Tibial nerve (tissue), 4 donors: ENCODE data around the gene GTF3C1. TPM values are rescaled to one million over a fixed set of nuclear protein-coding genes. Genes with fewer than 3 reads are reported as not detected.

ENCODE experiments used
- DNase-seq, 2 donors: peaks; one replicate each; pipeline ENCODE4 v3.0.0-alpha.2; 2019; ENCODE audit warnings: low spot score in 2 of 2
- H3K27ac ChIP-seq, 4 donors: fragments of 200-600 bp; sonication (generic) in 3 of 4; one replicate each; pipeline ENCODE4 v1.5.1; 2017 to 2019; ENCODE audit warnings: mild to moderate bottlenecking in 1 of 4
- H3K27me3 ChIP-seq, 2 donors: fragments of 200-600 bp; sonication (generic) in 1 of 2; one replicate each; pipeline versions ENCODE4 v1.5.1 to v1.6.0; 2017 to 2019
- H3K36me3 ChIP-seq, 3 donors: fragments of 200-600 bp; sonication (generic); one replicate each; pipeline ENCODE4 v1.5.1; 2018 to 2019
- H3K4me1 ChIP-seq, 4 donors: fragments of 200-600 bp; sonication (generic) in 3 of 4; one replicate each; pipeline ENCODE4 v1.5.1; 2017 to 2019
- H3K4me3 ChIP-seq, 4 donors: fragments of 200-600 bp; sonication (generic) in 3 of 4; one replicate each; pipeline ENCODE4 v1.5.1; 2017 to 2019; ENCODE audit warnings: mild to moderate bottlenecking in 1 of 4, moderate library complexity in 1 of 4
- H3K9me3 ChIP-seq, 4 donors: fragments of 200-600 bp; sonication (generic) in 3 of 4; one replicate each; pipeline ENCODE4 v1.5.1; 2017 to 2019
- EP300 ChIP-seq, 2 donors: sonication (generic); formaldehyde crosslinking; IDR thresholded peaks; one replicate each; pipeline ENCODE4 v1.6.1; 2017; ENCODE audit warnings: antibody characterized with exemption in 2 of 2, mild to moderate bottlenecking in 1 of 2
- POLR2A ChIP-seq, 2 donors: fragments of 450-650 bp; IDR thresholded peaks; one replicate each; pipeline ENCODE4 v1.6.1; 2017; ENCODE audit warnings: antibody characterized with exemption in 2 of 2, mild to moderate bottlenecking in 2 of 2, moderate library complexity in 2 of 2
- WGBS, 2 donors: methylation state at CpG; one replicate each; pipeline ENCODE4 v1.1.5; 2018; 5-methylcytosine and 5-hydroxymethylcytosine counted together
- total RNA-seq, 4 donors: library from RNA; depleted of rRNA; stranded (reverse); fragments of >200 nt; gene quantifications; one replicate each; pipeline ENCODE4 v1.1.0, GENCODE V29; 2016
- TF ChIP-seq, protein P1 (sequence below), 5 experiments: fragments of 200-600 bp in 3 of 5; fragments of 450-650 bp in 2 of 5; sonication (generic) in 3 of 5; IDR thresholded peaks; one replicate each; pipeline ENCODE4 v1.5.1; 2016 to 2019; ENCODE audit warnings: antibody characterized with exemption in 5 of 5, mild to moderate bottlenecking in 3 of 5, moderate library complexity in 2 of 5

Gene GTF3C1
- total RNA-seq, 4 donors from 2014 or later = 66.7 to 92.4 (median 69.9) TPM

GRCh38 chr16:27430923-27431484 is 118.7 kb downstream of the GTF3C1 start:
- peaks cover 0 to 7% of the 10 kb centered on the region in 2 donors for H3K27me3 ChIP-seq
- no peaks in the 10 kb centered on the region for H3K9me3 ChIP-seq
- H3K4me3 ChIP-seq = no peak overlapping the region
- no peaks in the 10 kb centered on the region for H3K36me3 ChIP-seq
- TF ChIP-seq EP300 (IDR thresholded peaks at IDR 0.05) = no peak
- no peak for TF ChIP-seq POLR2A (IDR thresholded peaks at IDR 0.05)
- TF ChIP-seq, protein P1, sequence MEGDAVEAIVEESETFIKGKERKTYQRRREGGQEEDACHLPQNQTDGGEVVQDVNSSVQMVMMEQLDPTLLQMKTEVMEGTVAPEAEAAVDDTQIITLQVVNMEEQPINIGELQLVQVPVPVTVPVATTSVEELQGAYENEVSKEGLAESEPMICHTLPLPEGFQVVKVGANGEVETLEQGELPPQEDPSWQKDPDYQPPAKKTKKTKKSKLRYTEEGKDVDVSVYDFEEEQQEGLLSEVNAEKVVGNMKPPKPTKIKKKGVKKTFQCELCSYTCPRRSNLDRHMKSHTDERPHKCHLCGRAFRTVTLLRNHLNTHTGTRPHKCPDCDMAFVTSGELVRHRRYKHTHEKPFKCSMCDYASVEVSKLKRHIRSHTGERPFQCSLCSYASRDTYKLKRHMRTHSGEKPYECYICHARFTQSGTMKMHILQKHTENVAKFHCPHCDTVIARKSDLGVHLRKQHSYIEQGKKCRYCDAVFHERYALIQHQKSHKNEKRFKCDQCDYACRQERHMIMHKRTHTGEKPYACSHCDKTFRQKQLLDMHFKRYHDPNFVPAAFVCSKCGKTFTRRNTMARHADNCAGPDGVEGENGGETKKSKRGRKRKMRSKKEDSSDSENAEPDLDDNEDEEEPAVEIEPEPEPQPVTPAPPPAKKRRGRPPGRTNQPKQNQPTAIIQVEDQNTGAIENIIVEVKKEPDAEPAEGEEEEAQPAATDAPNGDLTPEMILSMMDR (IDR thresholded peaks at IDR 0.05) = no peak
- H3K4me1 ChIP-seq = no peaks in the 10 kb centered on the region
- 65 to 66% methylated on average over 10 of the region's 10 CpGs for WGBS, 2 donors
- no peak overlapping the region for H3K27ac ChIP-seq
- DNase-seq = no peak

DNA sequence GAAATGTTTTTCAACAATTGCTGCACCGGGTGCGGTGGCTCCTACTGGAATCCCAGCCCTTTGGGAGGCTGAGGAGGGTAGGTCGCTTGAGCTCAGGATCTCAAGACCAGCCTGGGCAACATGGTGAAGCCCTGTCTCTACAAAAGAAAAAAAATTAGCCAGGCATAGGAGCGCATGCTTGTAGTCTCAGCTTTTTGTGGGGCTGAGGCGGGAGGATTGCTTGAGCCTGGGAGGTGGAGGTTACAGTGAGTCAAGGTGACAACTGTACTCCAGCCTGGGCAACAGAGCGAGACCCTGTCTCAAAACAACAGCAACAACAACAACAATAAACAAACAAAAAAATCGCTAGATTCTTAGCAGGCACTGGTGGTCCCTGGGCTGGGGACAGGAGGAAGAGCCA is 119.2 kb downstream of the GTF3C1 start:
- TF ChIP-seq, protein P1 (IDR thresholded peaks at IDR 0.05) = no peak
- TF ChIP-seq EP300 (IDR thresholded peaks at IDR 0.05) (no peak), POLR2A (IDR thresholded peaks at IDR 0.05) (no peak)
- Histone ChIP-seq H3K27ac (no peak overlapping the region), H3K36me3 (no peaks in the 10 kb centered on the region), H3K4me3 (no peak overlapping the region), H3K4me1 (no peaks in the 10 kb centered on the region), H3K27me3 (peaks cover 0 to 7% of the 10 kb centered on the region in 2 donors), H3K9me3 (no peaks in the 10 kb centered on the region)
- WGBS, 2 donors = 79 to 89% methylated on average over 7 of the region's 7 CpGs
- DNase-seq = no peak

DNA sequence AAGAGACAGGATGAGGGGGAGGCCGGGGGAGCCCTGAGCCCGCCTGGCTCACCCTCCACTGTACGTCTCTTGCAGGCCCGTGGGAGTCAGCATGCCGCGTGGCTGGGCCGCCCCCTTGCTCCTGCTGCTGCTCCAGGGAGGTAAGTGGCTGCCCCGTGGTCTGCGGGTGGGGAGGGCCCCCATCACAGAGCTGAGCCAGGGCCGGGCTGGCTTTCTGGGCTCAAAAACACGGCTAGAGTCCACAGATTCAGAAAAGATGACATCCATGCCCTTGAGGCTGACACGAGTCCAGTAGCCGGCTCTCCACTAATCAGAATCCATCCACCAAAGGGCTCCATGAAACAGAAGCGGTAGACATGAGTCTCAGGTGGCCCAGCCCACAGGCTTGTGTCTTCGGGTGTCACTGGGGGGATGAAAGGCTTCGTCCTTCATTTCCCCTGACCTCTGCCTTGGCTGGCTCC is 119.7 kb downstream of the GTF3C1 start:
- no peak overlapping the region for H3K4me3 ChIP-seq
- TF ChIP-seq, protein P1 (IDR thresholded peaks at IDR 0.05) = no peak
- TF ChIP-seq POLR2A (IDR thresholded peaks at IDR 0.05) (no peak), EP300 (IDR thresholded peaks at IDR 0.05) (no peak)
- H3K9me3 ChIP-seq = no peaks in the 10 kb centered on the region
- no peaks in the 10 kb centered on the region for H3K36me3 ChIP-seq
- WGBS, 2 donors = 55 to 59% methylated on average over 15 to 16 of the region's 16 CpGs
- H3K27me3 ChIP-seq = peaks cover 0 to 7% of the 10 kb centered on the region in 2 donors
- DNase-seq = no peak
- H3K4me1 ChIP-seq = no peaks in the 10 kb centered on the region
- H3K27ac ChIP-seq = no peak overlapping the region

DNA sequence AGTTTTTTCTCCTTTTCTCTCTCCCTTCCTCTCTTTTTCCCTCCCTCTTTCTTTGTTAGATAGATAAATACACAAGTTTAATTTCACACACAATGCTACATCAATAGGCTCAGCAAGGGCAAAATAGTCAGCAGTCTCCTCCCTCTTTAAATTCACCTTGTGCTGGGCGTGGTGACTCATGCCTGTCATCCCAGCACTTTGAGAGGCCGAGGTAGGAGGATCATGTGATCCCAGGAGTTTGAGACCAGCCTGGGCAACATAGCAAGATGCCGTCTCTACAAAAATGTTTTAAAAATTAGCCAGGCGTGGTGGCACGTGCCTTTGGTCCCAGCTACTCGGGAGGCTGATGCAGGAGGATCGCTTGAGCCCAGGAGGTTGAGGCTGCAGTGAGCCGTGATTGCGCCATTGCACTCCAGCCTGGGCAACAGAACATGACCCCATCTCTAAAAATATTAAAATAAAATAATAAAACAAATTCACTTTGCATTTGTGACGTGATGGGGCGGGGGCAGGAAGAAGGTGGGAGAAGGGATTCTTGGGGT is 120.3 kb downstream of the GTF3C1 start:
- H3K4me3 ChIP-seq = no peak overlapping the region
- H3K27ac ChIP-seq = no peak overlapping the region
- no peak for TF ChIP-seq EP300 (IDR thresholded peaks at IDR 0.05)
- TF ChIP-seq, protein P1 (IDR thresholded peaks at IDR 0.05) = no peak
- WGBS, 2 donors = 88 to 90% methylated on average over 11 of the region's 11 CpGs
- peaks cover 0 to 7% of the 10 kb centered on the region in 2 donors for H3K27me3 ChIP-seq
- no peaks in the 10 kb centered on the region for H3K9me3 ChIP-seq
- no peaks in the 10 kb centered on the region for H3K36me3 ChIP-seq
- no peaks in the 10 kb centered on the region for H3K4me1 ChIP-seq
- DNase-seq = no peak

DNA sequence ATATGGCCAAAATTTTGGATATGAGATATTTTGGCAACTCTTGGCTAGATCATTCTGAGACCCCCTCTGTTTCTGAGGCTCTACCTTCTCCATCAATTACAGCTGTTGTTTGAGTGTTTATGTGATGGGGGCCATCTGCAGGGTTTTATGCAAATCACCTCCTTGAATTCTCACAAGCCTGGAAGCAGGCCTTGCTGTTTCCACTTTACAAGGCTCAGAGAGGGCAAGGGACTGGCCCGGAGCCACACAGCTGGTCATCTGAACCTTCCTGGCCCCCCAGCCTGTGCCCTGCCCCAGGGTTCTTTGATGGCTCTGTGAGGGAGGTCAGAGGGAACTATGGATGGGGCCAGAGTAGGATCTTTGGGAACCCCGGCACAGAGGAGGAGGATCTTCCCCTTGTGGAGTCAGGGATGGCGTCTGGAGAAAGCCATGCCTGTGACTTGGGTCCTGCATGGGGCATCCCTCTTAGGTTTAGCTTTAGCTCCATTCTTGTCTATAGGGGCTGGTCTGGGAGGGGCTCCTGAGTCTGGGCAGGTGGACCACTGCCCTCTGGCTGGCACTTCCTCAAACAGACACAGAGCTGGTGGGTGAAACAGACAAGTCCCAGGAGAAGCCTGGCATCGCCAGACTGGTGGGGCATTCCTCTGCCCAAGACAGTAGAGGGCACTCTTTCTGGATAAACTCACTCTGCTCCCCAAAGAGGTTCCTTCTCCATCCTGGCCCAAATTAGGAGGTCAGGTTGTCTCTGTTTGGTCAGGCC is 121.5 kb downstream of the GTF3C1 start:
- TF ChIP-seq, protein P1 (IDR thresholded peaks at IDR 0.05) = no peak
- no peak for TF ChIP-seq POLR2A (IDR thresholded peaks at IDR 0.05)
- TF ChIP-seq EP300 (IDR thresholded peaks at IDR 0.05) = no peak
- H3K4me1 ChIP-seq = no peaks in the 10 kb centered on the region
- H3K4me3 ChIP-seq = no peak overlapping the region
- no peak for DNase-seq
- H3K27me3 ChIP-seq = peaks cover 0 to 7% of the 10 kb centered on the region in 2 donors
- 85 to 88% methylated on average over 4 of the region's 4 CpGs for WGBS, 2 donors
- no peak overlapping the region for H3K27ac ChIP-seq
- peaks cover 0 to 4% (median 0%) of the 10 kb centered on the region in 4 donors for H3K9me3 ChIP-seq
- no peaks in the 10 kb centered on the region for H3K36me3 ChIP-seq
